HCT116 (cell line): ENCODE data around the gene EFCAB8.

Experiments
- CEBPB ChIP-seq: IDR thresholded peaks from 2 replicates; pipeline ENCODE4 v1.6.1; 2012; ENCODE audit warnings: low read depth
- EGR1 ChIP-seq: IDR thresholded peaks from 2 replicates; pipeline ENCODE4 v1.6.1; 2012; ENCODE audit warnings: low read depth
- EZH2 ChIP-seq: fragments of 200-600 bp; sonication (generic); IDR thresholded peaks from 2 replicates; pipeline ENCODE4 v1.6.1; 2017; ENCODE audit warnings: antibody characterized with exemption, mixed run types
- EZH2phosphoT487 ChIP-seq: fragments of 200-600 bp; IDR thresholded peaks from 2 replicates; pipeline ENCODE4 v1.6.1; 2018; ENCODE audit warnings: antibody characterized with exemption, borderline replicate concordance
- POLR2A ChIP-seq: IDR thresholded peaks from 2 replicates; pipeline ENCODE4 v1.7.0; 2011; ENCODE audit warnings: borderline replicate concordance; ENCODE audit not compliant: insufficient read depth, insufficient read length; ENCODE audit errors: extremely low read depth
- POLR2AphosphoS5 ChIP-seq: IDR thresholded peaks from 2 replicates; pipeline ENCODE4 v1.6.1; 2011; ENCODE audit warnings: mild to moderate bottlenecking, low read depth, low read length, moderate library complexity
- SRF ChIP-seq: IDR thresholded peaks from 2 replicates; pipeline ENCODE4 v1.6.1; 2012; ENCODE audit warnings: low read depth
- TCF7L2 ChIP-seq: IDR thresholded peaks from 2 replicates; pipeline ENCODE4 v1.7.0; 2011; ENCODE audit warnings: borderline replicate concordance, inconsistent platforms; ENCODE audit not compliant: insufficient read depth, insufficient read length; ENCODE audit errors: extremely low read depth
- YY1 ChIP-seq: IDR thresholded peaks from 2 replicates; pipeline ENCODE4 v1.6.1; 2011; ENCODE audit warnings: low read length, low read depth, moderate library complexity, mild to moderate bottlenecking; ENCODE audit not compliant: insufficient replicate concordance; ENCODE audit errors: extremely low read depth
- ZBTB33 ChIP-seq: IDR thresholded peaks from 2 replicates; pipeline ENCODE4 v1.6.1; 2011; ENCODE audit warnings: mild to moderate bottlenecking, low read length, moderate library complexity; ENCODE audit not compliant: insufficient replicate concordance; ENCODE audit errors: extremely low read depth
- ZNF274 ChIP-seq: fragments of 200-500 bp; sonication (Bioruptor generic); IDR thresholded peaks from 2 replicates; pipeline ENCODE4 v1.6.1; 2014; ENCODE audit warnings: mild to moderate bottlenecking, low read depth, low read length, inconsistent platforms
- TF ChIP-seq, protein P1 (sequence below): IDR thresholded peaks from 2 replicates; pipeline ENCODE4 v1.6.1; 2012
- TF ChIP-seq, protein P2 (sequence below), 3 experiments: fragments of 200-600 bp in 1 of 3; sonication (generic) in 1 of 3; IDR thresholded peaks in 2 of 3; conservative IDR thresholded peaks in 1 of 3; 2 replicates each; pipeline ENCODE4 v1.5.1; 2012 to 2017; ENCODE audit warnings: low read depth in 2 of 3, low read length in 2 of 3, antibody characterized with exemption in 1 of 3, borderline replicate concordance in 1 of 3, control low read depth in 1 of 3, mild to moderate bottlenecking in 1 of 3, mixed read lengths in 1 of 3, mixed run types in 1 of 3, moderate library complexity in 1 of 3; ENCODE audit not compliant: insufficient read depth in 1 of 3
- TF ChIP-seq, protein P3 (sequence below): IDR thresholded peaks from 2 replicates; pipeline ENCODE4 v1.6.1; 2012

DNA sequence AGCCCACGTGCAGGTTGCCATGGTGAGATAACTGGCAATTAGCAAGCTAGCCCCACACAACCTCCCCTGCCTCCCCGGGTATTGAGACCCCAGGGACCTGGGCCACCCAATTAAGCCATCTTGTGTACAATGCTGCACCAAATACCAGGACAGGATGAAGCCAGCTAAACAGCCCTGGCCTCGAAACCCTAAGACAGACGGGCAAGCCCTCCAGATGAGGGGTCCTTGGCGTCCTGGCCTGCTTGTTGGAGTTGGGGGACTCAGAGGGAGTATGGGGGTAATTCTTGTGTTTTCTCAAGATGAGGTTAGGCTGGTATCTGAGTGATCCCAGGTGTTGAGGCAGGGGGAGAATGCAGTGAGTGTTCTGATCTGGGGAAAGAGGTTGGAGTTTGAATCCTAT is 47.8 kb upstream of the EFCAB8 start:
- TF ChIP-seq POLR2A: no peak
- TF ChIP-seq, protein P1, sequence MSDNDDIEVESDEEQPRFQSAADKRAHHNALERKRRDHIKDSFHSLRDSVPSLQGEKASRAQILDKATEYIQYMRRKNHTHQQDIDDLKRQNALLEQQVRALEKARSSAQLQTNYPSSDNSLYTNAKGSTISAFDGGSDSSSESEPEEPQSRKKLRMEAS: no peak
- TF ChIP-seq, protein P2, sequence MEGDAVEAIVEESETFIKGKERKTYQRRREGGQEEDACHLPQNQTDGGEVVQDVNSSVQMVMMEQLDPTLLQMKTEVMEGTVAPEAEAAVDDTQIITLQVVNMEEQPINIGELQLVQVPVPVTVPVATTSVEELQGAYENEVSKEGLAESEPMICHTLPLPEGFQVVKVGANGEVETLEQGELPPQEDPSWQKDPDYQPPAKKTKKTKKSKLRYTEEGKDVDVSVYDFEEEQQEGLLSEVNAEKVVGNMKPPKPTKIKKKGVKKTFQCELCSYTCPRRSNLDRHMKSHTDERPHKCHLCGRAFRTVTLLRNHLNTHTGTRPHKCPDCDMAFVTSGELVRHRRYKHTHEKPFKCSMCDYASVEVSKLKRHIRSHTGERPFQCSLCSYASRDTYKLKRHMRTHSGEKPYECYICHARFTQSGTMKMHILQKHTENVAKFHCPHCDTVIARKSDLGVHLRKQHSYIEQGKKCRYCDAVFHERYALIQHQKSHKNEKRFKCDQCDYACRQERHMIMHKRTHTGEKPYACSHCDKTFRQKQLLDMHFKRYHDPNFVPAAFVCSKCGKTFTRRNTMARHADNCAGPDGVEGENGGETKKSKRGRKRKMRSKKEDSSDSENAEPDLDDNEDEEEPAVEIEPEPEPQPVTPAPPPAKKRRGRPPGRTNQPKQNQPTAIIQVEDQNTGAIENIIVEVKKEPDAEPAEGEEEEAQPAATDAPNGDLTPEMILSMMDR (IDR thresholded peaks at IDR 0.05 in 2 of 3, conservative IDR thresholded peaks at IDR 0.05 in 1 of 3; ENCODE audit: borderline replicate concordance in 1 of 3, insufficient read depth in 1 of 3, low read depth in 2 of 3, low read length in 2 of 3): no peak
- TF ChIP-seq TCF7L2: no peak
- TF ChIP-seq EGR1: no peak
- no peak for TF ChIP-seq POLR2AphosphoS5
- TF ChIP-seq EZH2phosphoT487: no peak
- TF ChIP-seq ZBTB33: no peak
- TF ChIP-seq SRF: no peak
- TF ChIP-seq YY1: no peak
- no peak for TF ChIP-seq EZH2
- TF ChIP-seq CEBPB: no peak
- TF ChIP-seq ZNF274: no peak
- TF ChIP-seq, protein P3, sequence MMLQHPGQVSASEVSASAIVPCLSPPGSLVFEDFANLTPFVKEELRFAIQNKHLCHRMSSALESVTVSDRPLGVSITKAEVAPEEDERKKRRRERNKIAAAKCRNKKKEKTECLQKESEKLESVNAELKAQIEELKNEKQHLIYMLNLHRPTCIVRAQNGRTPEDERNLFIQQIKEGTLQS: no peak
